Activated CD8-positive, alpha-beta T cell treated with anti-CD3 and anti-CD28 coated beads for 36 hours (primary cell): ENCODE results near the gene ALG2. TPM values are rescaled to one million over a fixed set of nuclear protein-coding genes. Genes with fewer than 3 reads are reported as not detected.

Experiments used
- ATAC-seq: fragments of 200-7000 bp; cut with Tn5 transposase; one replicate; pipeline ENCODE4 v1.10.0; 2021; ENCODE audit warnings: mild to moderate bottlenecking, moderate library complexity
- CTCF ChIA-PET: fragments of 350-600 bp; sonication (Branson Sonifier 250); formaldehyde crosslinking; loops from one replicate; lab custom pipeline; 2021; ENCODE audit warnings: antibody characterized with exemption; lab: Charles Lee
- POLR2A ChIA-PET: fragments of 350-600 bp; sonication (Branson Sonifier 250); formaldehyde crosslinking; loops from one replicate; lab custom pipeline; 2021; ENCODE audit warnings: antibody characterized with exemption; lab: Charles Lee
- DNase-seq: peaks from one replicate; pipeline ENCODE4 v3.0.0-alpha.2; 2020
- H3K27ac Mint-ChIP-seq: one replicate; pipeline ENCODE4 v1.8.0; 2021; ENCODE audit warnings: mild to moderate bottlenecking, mixed read lengths
- H3K27me3 Mint-ChIP-seq: one replicate; pipeline ENCODE4 v1.8.0; 2021; ENCODE audit warnings: mixed read lengths
- H3K36me3 Mint-ChIP-seq: one replicate; pipeline ENCODE4 v1.8.0; 2021; ENCODE audit warnings: low read depth, mixed read lengths
- H3K4me1 Mint-ChIP-seq: one replicate; pipeline ENCODE4 v1.8.0; 2021; ENCODE audit warnings: low read depth, mixed read lengths
- H3K4me3 Mint-ChIP-seq: one replicate; pipeline ENCODE4 v1.8.0; 2021; ENCODE audit warnings: mild to moderate bottlenecking, moderate library complexity, mixed read lengths
- H3K9me3 Mint-ChIP-seq: one replicate; pipeline ENCODE4 v1.8.0; 2021; ENCODE audit warnings: mixed read lengths
- intact Hi-C: fragments of 100-400 bp; cut with micrococcal nuclease; formaldehyde crosslinking; loops from one replicate; pipeline ENCODE4 v1.10.0; 2022
- total RNA-seq, 2 experiments: library from RNA; stranded (reverse); gene quantifications; one replicate each; pipeline ENCODE4 v1.2.3, GENCODE V29; 2021
- TF ChIP-seq, protein P1 (sequence below): fragments of 200-600 bp; IDR thresholded peaks from one replicate; pipeline ENCODE4 v1.8.0; 2022; ENCODE audit warnings: antibody characterized with exemption, mild to moderate bottlenecking

The ALG2 gene
- total RNA-seq, 2 experiments from 2014 or later, result 24.1 to 27.0 TPM

DNA sequence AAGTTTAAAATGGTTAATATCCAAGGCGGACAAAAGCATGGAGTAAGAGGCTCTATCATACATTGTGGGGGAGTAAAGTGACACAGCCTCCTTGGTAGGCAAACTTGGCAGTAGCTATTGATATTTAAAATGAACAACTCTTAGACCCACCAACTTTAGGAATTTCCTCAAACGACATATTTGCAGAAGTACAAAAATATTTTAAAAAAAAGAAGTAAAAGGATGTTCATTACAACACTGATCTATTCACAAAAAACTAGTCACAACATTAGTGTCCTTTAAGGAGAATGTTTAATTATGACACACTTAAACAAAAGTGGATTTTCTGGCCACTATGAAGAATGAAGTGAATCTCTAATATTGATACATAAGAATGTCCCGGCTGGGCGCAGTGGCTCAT is 1.7 kb downstream of the ALG2 start:
- TF ChIP-seq, protein P1, sequence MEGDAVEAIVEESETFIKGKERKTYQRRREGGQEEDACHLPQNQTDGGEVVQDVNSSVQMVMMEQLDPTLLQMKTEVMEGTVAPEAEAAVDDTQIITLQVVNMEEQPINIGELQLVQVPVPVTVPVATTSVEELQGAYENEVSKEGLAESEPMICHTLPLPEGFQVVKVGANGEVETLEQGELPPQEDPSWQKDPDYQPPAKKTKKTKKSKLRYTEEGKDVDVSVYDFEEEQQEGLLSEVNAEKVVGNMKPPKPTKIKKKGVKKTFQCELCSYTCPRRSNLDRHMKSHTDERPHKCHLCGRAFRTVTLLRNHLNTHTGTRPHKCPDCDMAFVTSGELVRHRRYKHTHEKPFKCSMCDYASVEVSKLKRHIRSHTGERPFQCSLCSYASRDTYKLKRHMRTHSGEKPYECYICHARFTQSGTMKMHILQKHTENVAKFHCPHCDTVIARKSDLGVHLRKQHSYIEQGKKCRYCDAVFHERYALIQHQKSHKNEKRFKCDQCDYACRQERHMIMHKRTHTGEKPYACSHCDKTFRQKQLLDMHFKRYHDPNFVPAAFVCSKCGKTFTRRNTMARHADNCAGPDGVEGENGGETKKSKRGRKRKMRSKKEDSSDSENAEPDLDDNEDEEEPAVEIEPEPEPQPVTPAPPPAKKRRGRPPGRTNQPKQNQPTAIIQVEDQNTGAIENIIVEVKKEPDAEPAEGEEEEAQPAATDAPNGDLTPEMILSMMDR, result no peak
- peak overlapping the region; percentile 54 for H3K4me3 Mint-ChIP-seq
- ChIA-PET POLR2A (interaction anchor here (1.5 kb wide), 1 partner anchor 35 kb away, joined by 3 read pairs; no protein-coding TSS in a partner anchor), CTCF (interaction anchor here (1.6 to 5.8 kb wide), 2 partner anchors 12 to 35 kb away, joined by 8 to 72 read pairs; no protein-coding TSS in a partner anchor)
- H3K36me3 Mint-ChIP-seq, result peaks cover 65% of the 10 kb centered on the region
- ATAC-seq, result no peak
- H3K27me3 Mint-ChIP-seq, result no peaks in the 10 kb centered on the region
- peaks cover 59% of the 10 kb centered on the region for H3K4me1 Mint-ChIP-seq
- H3K27ac Mint-ChIP-seq, result peak overlapping the region; percentile 36
- intact Hi-C loops, result loop anchor here (5.0 kb wide), 1 partner anchor 38 kb away; no protein-coding TSS in a partner anchor
- DNase-seq, result no peak
- no peaks in the 10 kb centered on the region for H3K9me3 Mint-ChIP-seq

- no peaks in the 10 kb centered on the region for H3K27me3 Mint-ChIP-seq
- TF ChIP-seq, protein P1, result no peak
- no peak overlapping the region for H3K4me3 Mint-ChIP-seq
- DNase-seq, result no peak
- ChIA-PET POLR2A (no interaction called here), CTCF (interaction anchor here (0.7 to 1.7 kb wide), 5 partner anchors 16 to 786 kb away, joined by 3 to 5 read pairs (median 3); no protein-coding TSS in a partner anchor)
- intact Hi-C loops, result no loop called here
- H3K9me3 Mint-ChIP-seq, result no peaks in the 10 kb centered on the region
- H3K36me3 Mint-ChIP-seq, result peaks cover 48% of the 10 kb centered on the region
- ATAC-seq, result no peak
- no peak overlapping the region for H3K27ac Mint-ChIP-seq
- H3K4me1 Mint-ChIP-seq, result peaks cover 35% of the 10 kb centered on the region
These were observed 5.7 kb downstream of the ALG2 start for GRCh38 chr9:99216073-99216472.

GRCh38 chr9:99213197-99213596 is 8.5 kb downstream of the ALG2 start:
- Mint-ChIP-seq H3K27me3 (peaks cover 3% of the 10 kb centered on the region), H3K36me3 (peaks cover 29% of the 10 kb centered on the region), H3K4me3 (no peak overlapping the region), H3K9me3 (peaks cover 11% of the 10 kb centered on the region), H3K4me1 (peaks cover 12% of the 10 kb centered on the region), H3K27ac (no peak overlapping the region)
- ChIA-PET CTCF (interaction anchor here (0.7 to 2.1 kb wide), 3 partner anchors 16 to 18 kb away, joined by 3 to 12 read pairs (median 3); no protein-coding TSS in a partner anchor), POLR2A (interaction anchor here (1.2 kb wide), 1 partner anchor 10 kb away, joined by 5 read pairs; no protein-coding TSS in a partner anchor)
- ATAC-seq, result no peak
- TF ChIP-seq, protein P1, result no peak
- DNase-seq, result no peak
- intact Hi-C loops, result no loop called here

DNA sequence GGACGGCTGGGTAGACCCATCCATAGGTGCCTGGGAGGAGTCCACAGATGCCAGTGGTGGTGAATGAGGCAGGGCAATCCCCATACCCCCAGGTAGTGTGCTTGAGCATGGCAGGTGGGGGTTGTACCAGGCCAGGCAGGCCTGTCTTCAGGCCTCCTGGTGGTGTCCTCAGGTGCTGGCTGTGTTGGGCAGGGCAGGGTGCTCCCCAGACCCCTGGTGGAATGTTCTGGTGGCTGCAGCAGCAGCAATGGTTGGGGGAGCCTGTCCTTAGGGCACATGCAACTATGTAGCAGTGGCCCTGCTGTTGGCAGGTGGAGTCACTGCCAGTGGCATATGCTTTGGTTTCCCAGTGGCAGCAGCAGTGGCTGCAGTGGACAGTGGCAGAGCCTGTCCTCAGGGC is 10.0 kb downstream of the ALG2 start:
- intact Hi-C loops, result no loop called here
- H3K9me3 Mint-ChIP-seq, result peaks cover 11% of the 10 kb centered on the region
- H3K4me1 Mint-ChIP-seq, result peaks cover under 1% of the 10 kb centered on the region
- peak; percentile 39 for ATAC-seq
- ChIA-PET POLR2A (interaction anchor here (0.6 kb wide), 1 partner anchor 14 kb away, joined by 3 read pairs; no protein-coding TSS in a partner anchor), CTCF (interaction anchor here (1.6 to 2.5 kb wide), 2 partner anchors 16 to 20 kb away, joined by 3 to 12 read pairs; no protein-coding TSS in a partner anchor)
- TF ChIP-seq, protein P1, result no peak
- peaks cover 16% of the 10 kb centered on the region for H3K36me3 Mint-ChIP-seq
- no peak overlapping the region for H3K4me3 Mint-ChIP-seq
- DNase-seq, result no peak
- peaks cover 3% of the 10 kb centered on the region for H3K27me3 Mint-ChIP-seq
- H3K27ac Mint-ChIP-seq, result no peak overlapping the region

DNA sequence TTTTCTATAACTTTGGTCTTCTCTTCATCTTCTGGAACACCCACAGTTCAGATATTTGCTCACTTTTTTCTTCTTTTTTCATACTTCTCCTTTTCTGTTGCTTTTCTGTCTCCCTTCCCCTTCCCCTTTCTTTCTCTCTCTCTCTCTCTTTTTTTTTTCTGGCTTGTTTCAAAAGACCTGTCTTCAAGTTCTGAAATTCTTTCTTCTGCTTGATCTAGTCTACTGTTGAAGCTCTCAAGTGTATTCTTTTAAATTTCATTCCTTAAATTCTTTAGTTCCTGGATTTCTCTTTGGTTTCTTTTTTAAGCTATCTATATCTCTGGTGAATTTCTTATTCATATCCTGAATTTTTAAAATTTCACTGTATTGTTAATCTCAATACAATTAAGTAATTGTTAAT is 11.2 kb downstream of the ALG2 start:
- H3K36me3 Mint-ChIP-seq, result peaks cover 9% of the 10 kb centered on the region
- no peaks in the 10 kb centered on the region for H3K4me1 Mint-ChIP-seq
- H3K4me3 Mint-ChIP-seq, result no peak overlapping the region
- intact Hi-C loops, result no loop called here
- H3K27me3 Mint-ChIP-seq, result peaks cover 3% of the 10 kb centered on the region
- no peak overlapping the region for H3K27ac Mint-ChIP-seq
- no peak for ATAC-seq
- H3K9me3 Mint-ChIP-seq, result peaks cover 12% of the 10 kb centered on the region
- no peak for DNase-seq
- TF ChIP-seq, protein P1, result no peak
- CTCF ChIA-PET, result interaction anchor here (2.5 kb wide), 1 partner anchor 21 kb away, joined by 12 read pairs; no protein-coding TSS in a partner anchor
- POLR2A ChIA-PET, result no interaction called here
